ENCODE results near the gene TNXB.
"Not testable (repeated sequence)": the region's sequence is repeated elsewhere in the genome, so short reads cannot be mapped to it uniquely, and the experiment has no call there.

Gene TNXB

DNA sequence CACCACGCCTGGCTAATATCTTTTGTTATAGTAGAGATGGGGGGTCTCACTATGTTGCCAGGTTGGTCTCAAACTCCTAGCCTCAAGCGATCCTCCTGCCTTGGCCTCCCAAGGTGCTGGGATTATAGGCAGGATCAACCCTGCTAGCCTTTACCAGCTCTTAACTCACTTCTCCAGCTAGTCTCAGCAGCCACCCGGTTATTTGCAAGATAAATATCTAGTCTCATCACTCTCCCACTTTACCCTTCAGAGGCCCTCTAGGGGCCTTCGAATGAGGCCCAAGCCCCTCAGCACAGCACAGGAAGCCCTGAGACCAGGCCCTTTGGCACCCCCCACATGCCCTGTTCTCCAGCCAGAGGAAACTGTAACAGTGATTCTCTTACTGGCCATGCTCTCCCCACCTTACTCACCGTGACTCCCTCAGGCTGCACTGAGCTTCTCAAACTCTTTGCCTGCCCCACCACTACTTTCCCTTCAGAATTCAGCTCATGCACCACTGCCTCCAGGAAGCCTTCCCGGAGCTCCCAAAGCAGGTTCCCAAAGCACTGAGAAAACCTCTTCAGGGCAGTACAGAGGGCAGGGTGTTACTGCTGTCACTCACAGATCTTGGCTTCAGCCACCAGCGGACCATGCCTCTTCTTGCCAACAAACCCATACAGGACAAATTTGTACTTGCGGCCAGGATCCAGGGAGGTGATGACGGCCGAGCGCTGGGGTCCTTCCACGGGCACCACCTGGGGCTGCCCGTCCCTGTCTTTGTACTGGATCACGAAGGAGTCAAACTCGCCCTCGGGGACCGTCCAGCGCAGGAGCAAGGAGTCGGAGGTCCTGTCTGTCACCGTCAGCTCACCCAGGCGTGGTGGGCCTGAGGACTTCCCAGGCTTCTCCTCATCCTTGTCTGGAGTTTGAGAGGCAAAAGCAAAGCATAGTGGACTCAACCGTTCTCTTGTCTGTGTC lies 25.0 kb downstream of the TNXB start:
- no peak for DNase-seq

DNA sequence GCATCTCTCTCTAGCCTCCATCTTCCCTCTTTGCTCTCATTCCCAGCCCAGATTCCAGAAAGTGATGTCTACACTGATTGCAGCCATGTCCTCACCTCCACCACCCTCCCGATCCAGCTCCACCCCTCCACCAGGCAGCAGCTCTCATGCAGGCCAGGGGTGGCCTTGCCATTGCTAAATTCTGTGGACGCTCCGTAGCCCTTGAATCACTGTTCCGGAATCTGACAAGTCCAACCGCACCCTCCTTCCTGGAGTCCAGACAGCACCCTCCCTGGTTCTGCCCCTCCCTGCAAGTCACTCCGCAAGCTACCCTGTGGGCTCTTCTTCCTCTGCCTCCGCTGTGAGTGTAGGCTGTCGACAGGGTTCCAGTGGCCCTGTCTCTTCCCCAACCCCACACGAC lies 26.2 kb downstream of the TNXB start:
- DNase-seq, result no peak

DNA sequence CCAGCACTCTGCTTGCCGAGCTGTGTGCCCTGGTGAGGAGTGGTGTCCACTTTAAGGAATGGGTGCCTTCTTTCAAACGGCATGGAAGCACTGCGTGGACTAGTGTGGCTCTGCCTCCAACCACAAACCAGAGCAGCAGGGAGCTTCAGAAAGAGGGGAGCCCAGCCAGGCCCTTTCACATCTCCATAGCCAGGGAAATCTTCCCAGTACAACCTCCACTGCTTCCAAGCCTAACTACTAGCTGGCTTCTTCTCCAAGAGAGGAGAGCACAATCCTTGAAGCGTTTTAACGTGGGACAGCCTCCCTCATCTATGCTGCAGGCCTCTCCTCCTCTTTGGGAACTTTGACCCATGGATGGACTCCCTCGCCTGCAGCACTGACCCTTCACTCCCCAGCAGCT lies 26.7 kb downstream of the TNXB start:
- no peak for DNase-seq

DNA sequence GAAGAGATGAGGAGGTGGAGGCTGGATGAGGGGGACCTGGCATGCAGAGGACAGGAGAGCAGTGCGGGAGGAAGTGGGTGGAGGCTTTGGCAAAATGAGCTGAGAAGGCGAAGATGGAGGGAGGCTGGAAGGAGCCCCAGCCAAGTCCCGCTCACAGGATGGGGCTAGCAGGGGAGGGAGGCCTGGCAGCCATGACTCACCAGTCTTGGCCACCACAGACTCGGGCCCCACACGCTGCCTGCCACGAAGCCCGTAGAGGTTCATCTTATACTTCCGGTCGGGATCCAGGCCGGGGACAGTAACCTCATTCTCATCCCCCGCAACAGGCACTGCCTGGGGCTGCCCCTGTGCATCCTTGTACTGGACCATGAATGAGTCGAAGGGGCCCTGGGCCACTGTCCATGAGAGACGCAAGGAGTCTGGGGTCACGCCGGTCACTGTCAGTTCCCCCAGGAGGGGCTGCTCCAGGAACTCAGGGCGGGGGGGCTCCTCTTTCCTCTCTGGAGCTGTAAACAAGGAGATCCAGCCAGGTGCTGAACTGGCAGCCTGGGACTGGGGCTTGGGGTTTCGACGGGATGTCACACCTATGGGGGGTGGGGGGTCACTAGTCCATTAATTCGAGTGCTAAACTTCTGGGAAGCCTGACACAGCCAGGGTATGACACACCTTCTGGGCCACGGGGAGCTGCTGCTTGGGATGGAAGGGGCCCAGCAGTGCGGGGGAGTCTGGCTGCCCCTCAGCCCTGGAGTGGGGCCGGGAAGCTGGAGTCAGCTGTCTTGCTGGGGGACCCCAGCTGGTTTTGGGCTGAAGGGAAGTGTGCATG lies 27.8 kb downstream of the TNXB start:
- no peak for DNase-seq

DNA sequence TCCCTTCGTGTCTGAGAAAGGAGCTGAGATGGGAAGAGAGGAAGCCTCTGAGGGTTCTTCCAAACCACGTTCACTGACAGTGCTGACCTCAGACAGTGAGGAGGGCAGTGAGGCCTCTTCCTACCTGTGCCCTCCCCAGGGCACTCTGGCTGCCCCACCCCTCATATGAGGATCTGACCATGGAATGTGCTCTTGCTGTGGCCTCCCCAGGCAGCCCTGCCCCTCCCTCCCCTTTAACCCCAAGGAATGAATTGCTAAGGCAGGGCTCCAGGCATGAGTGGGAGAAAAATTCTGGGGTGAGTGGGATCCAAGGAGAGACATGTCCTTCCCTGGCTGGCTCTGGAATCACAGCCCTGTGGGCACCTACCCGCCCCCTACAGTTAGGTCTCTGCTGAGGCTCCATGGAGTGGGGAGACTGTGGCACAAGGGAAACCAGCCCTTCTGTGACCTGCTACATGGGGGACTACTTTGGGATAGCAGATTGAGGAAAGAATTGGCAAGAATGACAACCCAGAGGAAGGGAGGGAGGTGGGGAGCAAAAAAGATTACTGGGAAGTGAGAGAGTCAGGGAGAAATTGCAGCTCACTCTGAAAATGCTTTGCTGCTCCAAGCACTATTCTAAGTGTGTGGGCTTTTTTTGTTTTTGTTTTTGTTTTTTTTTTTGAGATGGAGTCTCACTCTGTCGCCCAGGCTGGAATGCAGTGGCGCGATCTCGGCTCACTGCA lies 29.4 kb downstream of the TNXB start:
- no peak for DNase-seq

DNA sequence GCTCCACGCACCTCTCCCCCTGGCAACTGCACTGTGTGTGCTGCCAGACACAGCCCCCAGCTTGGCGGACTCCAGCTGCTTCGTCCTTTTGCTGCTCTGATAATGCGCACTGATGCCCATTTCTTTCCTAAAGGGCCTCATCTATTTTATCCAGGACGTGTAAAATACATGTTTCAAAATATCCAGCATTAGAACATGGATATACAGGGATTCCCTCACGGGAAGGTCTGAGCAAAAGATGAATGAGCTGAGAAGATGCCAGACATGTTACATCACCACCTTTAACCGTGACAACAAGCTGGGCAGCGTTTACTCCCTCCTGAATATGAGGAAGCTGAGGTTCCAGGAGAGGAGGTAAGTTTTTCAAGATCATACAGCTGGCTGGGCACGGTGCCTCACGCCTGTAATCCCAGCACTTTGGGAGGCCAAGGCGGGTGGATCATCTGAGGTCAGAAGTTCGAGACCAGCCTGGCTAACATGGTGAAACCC lies 32.8 kb downstream of the TNXB start:
- DNase-seq, result no peak

DNA sequence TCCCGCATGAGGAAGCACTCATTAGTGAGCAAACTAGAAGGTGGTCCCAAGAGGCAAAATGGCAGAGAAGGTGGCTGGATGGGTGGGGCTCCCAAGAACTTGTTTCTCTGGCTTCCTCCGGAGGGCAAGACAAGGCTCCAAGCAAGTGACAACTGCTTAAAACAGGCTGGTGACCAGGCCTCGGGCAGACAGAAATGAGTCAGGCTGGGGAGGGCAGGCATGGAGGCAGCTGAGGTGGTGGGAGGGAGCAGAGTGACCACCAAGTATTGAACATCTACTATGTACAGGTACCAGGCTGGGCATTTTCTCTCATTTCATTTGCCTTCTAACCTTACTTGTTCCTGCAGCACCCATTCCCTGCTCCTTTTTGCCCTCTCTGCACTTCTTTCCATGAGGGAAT lies 33.4 kb downstream of the TNXB start:
- DNase-seq, result no peak

DNA sequence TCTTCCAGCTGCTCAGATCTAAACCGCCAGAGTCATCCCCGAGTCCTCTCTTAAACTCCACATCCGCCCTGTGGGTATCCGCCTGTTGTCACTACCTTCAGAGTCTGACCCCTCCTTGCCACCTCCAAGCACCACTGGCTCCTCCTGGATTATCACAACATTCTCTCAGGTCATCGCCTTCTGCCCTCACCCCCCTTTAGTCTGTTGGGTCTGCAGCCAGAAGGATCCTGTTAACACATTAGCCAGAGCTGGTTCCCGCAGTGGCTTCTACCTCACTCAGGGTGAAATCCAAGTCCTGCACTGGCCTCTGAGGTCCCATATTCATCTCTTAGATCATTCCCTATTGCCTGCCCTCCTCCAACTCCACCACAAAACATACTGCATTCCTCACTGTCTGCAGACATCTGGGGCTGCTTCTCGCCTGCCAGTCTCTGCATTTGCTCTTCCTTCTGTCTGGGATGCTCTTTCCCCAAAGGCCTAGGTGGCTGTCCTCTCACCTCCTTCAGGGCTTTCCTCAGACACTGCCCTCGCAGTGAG lies 34.1 kb downstream of the TNXB start:
- no peak for DNase-seq

DNA sequence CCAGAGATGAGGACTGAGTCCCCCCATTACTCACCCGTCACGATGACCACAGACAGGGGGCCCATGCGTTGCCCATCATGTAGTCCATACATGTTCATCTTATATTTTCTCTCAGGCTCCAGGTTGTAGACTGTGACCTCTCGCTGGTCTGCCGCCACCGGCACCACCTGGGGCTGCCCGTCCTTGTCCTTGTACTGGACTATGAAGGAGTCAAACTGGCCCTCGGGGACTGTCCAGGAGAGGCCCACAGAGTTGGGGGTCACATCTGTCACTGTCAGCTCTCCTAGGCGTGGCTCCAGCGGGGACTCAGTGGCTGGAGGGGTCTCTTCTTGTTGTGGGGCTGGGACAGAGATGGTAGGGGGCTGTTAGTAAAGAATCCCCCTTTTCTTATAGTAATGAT lies 35.5 kb downstream of the TNXB start:
- no peak for DNase-seq

DNA sequence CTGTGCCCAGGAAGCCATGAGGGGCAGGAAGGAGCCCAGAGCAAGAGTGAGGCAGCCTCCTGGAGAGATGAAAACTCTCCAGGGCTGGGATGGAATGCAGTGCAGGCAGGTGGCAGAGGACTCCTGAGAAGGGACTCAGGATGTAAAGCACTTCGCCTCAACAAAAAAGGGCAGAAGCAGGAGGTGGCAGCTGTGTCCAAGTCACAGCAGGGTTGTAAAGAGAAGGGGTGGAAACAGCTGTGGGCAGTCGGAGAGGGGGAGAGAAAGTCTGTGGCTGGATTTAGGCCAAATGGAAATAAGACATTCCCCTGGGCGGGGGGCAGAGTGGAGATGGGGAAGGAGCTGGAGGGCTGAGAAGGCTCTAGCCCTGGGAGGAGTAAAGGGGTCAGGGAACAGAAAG lies 36.0 kb downstream of the TNXB start:
- DNase-seq, result no peak

DNA sequence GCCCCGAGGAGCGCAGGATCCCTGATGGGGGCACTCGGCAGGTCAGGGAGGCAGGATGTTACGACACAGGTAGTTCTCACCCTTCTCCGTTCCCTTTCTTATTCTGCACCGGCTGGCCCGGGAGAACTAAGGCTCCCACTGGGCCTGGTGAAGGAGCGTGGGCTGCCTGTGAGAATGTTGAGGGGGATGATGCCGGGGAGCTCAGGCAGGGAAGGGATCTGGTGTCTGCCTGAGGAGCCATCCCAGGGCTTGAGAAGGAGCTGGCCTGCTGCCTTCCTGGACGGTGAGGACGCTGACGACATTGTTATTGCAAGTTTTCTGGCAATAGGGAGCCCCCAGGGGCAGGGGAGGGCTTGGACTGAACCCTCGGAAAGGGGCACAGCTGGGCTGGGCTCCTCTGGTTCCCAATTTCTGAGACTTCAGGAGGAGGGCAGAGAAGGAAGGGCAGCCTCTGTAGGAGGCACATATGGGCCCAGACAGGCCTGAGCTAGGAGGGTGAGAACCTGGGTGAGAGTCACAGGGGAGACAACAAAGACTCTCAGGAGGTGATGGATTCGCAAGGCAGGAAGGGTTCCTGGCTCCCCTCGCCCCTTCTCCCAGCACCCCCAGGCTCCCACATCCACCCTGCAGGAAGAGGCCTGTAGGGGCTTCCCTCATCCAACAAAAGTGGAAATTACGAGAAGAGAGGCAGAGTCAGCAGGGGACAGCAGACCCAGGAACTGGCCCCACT lies 38.2 kb downstream of the TNXB start:
- DNase-seq, result no peak

DNA sequence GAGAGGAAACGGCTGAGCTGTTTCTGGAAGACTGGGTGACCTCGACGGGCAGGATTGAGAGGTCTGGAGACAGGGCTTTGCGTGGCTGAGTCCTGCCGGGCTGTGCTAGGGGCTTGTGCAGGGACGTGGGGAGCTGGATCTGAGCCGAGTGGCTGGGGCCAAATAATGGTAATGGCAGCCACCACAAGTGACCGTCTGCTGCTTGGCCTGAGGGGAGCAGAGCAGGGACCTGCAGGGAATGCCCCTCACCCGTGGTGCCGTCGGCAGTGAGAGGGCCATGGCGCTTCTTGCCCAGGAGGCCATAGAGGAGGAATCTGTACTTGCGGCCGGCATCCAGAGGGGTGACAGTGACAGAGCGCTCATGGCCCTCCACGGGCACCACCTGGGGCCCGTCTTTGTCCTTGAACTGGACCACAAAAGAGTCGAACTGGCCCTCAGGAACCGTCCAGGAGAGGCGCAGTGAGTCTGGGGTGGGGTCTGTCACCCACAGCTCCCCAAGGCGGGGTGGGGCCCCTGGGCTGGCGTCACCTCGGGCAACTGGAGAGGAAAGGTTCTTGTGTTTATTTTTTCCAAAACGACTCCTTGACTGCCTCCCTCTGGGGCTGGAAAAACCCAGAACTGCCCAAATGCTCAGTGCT lies 39.1 kb downstream of the TNXB start:
- DNase-seq, result no peak

DNA sequence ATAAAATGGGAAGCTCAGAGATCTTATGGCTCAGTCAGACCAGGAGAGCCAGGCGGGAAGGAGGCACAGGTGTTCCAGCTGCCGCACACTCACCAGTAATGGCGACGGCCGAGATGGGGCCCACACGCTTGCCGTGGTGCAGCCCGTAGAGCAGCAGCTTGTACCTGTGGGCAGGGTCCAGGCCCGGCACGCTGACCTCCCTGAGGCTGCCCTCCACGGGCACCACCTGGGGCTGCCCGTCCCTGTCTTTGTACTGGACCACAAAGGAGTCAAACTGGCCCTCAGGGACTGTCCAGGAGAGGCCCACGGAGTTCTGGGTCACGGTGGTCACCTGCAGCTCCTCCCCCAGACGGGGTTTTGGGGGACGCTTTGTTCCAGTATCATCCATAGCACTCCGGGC lies 39.7 kb downstream of the TNXB start:
- DNase-seq, result no peak

DNA sequence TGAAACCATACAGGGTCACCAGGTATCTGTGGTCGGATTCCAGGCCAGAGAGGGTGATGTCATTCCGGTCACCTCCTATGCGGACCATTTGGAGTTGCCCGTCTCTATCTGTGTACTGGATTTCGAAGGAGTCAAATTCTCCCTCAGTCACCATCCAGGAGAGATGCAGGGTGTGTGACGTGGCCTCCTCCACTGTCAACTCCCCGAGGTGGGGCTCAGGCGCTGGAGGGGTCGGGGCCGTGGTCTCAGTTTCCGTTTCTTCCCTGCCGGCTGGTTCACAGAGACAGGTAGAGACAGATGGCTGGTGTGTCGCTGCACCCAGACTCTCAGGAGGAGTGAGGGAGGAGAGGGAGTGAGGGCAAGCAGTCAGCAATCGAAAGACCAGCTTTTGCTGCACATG lies 40.3 kb downstream of the TNXB start:
- DNase-seq, result no peak

DNA sequence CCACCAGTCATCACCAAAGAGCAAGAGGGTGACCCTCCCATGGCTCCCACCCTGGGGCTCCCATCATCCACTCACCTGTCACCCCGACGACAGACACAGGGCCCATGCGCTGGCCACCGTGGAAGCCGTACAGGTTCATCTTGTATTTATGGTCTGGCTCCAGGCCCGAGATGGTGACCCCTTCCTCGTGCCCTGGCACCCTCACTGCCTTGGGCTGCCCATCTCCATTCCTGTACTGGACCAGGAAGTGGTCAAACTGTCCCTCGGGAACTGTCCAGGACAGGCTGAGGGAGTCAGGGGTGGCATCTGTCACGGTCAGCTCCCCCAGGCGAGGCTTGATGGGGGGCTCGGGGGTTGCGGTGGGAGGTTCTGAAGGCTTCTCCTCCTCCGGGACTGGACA lies 40.8 kb downstream of the TNXB start:
- not testable (repeated sequence) for DNase-seq

DNA sequence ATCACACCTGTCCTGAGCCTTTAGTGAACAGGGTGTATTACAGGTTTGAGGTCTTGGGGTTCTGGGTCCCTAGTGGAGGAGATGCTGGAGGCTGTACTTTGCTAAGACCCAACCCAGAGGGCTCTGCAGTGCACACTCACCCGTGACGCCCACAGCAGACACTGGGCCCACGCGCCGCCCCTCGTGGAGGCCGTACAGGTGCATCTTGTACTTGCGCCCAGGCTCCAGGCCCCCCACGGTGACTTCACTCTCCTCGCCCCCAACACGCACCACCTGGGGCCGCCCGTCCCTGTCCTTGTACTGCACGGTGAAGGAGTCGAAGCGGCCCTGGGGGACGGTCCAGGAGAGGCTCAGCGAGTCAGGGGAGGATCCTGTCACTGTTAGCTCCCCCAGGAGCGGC lies 41.6 kb downstream of the TNXB start:
- DNase-seq, result not testable (repeated sequence)

DNA sequence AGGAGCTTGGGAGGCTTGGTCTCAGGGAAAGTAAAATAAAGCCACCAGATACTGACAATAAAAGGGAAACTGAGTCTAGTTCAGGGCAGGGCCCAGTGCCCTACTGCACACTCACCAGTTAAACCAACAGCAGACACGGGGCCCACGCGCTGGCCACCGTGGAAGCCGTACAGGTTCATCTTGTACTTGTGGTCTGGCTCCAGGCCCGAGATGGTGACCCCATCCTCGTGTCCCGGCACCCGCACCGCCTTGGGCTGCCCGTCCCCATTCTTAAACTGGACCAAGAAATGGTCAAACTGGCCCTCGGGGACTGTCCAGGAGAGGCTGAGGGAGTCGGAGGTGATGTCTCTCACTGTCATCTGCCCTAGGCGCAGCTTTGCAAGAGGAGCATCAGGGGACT lies 44.4 kb downstream of the TNXB start:
- DNase-seq, result no peak

DNA sequence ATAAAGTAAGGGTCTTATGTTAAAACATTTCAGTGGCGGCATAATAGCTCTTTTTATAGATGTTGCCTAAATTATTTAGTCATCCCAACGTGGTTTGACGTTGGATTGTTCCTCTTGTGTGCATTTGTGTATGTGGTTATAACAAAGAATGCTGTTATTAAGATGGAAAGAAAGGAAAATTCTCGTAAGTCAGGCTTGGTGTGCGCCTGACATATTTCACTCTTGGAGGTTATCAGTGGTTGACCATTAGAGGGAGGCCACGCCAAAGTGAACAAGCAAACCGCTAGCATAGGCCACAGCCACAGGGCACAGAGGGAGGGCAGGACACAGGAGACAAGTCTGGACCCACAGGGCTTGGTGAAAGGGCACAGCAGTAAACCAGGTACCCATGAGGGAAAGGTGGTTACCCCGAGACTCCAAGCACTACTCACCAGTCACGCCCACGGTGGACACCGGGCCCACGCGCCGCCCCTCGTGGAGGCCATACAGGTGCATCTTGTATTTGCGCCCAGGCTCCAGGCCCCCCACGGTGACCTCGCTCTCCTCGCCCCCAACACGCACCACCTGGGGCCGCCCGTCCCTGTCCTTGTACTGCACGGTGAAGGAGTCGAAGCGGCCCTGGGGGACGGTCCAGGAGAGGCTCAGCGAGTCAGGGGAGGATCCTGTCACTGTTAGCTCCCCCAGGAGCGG lies 48.0 kb downstream of the TNXB start:
- no peak for DNase-seq

DNA sequence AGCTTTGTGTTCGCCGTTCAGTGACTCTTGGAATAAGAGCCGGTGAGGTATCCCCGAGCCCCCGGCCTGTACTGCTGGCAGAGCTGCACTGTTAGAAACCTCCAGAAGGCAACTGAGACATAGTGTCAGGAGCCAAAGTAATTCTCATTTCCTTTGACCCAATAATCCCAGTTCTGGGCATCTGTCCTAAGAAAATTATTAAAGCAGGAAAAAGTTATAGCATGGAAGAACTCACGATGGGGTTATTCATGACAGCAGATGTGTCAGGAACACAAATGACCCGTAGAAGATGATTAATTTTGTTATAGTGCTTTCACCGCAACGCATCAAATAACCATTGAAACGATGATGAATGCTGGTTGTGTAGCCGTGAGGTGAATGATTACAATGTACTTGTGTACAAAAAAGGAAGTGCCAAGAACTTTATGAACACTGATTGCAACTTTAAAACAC lies 50.6 kb downstream of the TNXB start:
- DNase-seq, result no peak

DNA sequence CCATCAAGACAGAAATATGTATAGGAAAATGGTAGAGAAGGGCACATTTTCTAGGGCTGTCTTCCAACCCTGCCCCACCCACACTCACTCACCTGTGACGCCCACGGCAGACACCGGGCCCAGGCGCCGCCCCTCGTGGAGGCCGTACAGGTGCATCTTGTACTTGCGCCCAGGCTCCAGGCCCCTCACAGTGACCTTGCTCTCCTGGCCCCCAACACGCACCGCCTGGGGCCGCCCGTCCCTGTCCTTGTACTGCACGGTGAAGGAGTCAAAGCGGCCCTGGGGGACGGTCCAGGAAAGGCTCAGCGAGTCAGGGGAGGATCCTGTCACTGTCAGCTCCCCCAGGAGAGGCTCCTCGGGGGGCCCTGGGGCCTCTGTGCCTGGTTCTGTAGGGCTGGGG lies 51.2 kb downstream of the TNXB start:
- no peak for DNase-seq

DNA sequence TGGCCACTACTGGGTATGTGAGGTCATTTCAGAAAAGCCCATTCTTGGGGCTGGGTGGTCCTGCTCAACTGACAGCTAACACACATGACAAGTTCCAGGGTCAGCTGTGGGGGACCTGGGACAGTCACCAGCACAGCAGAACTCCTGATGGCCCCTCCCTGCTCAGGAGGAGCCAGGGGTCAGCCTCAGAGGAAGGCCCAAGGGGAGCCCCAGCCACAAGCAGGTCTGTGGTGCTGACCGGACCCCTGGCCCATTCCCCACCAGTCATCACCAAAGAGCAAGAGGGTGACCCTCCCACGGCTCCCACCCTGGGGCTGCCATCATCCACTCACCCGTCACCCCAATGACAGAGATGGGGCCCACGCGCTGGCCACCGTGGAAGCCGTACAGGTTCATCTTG lies 52.9 kb downstream of the TNXB start:
- DNase-seq, result no peak

Measured in suppressor macrophage (primary cell).